Measurements from ENCODE around the gene IL1RAPL1.

Gene IL1RAPL1

GRCh38 chrX:29535212-29536162, 948.2 kb downstream of the IL1RAPL1 start:
- DNase-seq (ENCODE audit: low read depth): no peak

DNA sequence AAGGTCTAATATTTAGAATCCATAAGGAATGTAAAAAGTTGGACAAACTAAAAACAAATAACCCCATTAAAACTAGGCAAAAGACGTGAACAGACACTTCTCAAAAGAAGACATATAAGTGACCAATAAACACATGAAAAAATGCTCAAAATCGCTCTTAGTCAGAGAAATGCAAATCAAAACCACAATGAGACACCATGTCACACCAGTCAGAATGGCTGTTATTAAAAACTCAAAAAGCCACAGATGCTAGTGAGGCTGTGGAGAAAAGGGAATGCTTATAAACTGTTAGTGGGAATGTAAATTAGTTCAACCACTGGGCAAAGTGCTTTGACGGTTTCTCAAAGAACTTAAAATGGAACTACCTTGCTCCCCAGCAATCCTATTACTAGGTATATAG, 953.8 kb downstream of the IL1RAPL1 start:
- no peak for DNase-seq (ENCODE audit: low read depth)

GRCh38 chrX:29542152-29542551, 954.9 kb downstream of the IL1RAPL1 start:
- DNase-seq (ENCODE audit: low read depth): no peak

- DNase-seq (ENCODE audit: low read depth): no peak
These were observed 958.6 kb downstream of the IL1RAPL1 start for GRCh38 chrX:29545878-29546277.

DNA sequence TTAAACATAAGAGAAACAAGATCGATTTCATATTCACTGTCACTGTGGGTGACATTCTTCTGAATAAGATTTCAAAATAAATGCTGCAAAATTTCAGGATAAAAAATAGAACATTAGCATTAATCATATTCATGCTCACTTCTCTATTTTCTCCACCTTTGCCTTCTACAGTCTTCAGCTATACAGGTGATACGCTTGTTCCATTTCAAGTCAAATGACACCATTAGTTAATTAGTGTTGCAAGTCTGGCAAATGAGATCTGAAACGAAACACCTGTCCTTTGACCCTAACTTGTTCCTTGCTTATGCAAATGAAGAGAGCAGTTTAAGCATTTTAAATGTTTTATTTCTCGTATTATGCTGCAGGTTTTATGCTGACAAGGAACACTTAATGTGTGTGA, 960.6 kb downstream of the IL1RAPL1 start:
- DNase-seq (ENCODE audit: low read depth): no peak

DNA sequence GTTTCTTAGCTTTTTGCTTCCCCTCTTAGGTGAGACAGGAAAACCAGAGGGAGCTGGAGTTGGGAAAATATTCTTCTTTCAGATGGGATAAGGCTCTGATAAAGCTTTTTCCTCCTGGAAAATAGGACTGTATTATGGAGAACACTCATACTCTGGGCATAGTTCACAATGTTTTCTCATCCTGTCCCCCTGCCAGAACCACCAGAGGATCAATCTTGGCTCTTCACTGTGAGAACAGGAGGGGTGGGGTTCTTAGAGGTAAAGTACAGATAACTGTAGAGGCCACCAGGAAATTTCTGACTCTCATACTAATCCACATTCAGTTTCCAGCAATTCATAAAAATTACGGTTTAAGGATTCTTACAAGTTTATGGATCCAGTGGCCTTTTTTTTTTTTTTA, 966.3 kb downstream of the IL1RAPL1 start:
- no peak for DNase-seq (ENCODE audit: low read depth)

- no peak for DNase-seq (ENCODE audit: low read depth)
These were observed 968.3 kb downstream of the IL1RAPL1 start for GRCh38 chrX:29555465-29556091.

GRCh38 chrX:29560065-29560464, 972.8 kb downstream of the IL1RAPL1 start:
- DNase-seq (ENCODE audit: low read depth): no peak

DNA sequence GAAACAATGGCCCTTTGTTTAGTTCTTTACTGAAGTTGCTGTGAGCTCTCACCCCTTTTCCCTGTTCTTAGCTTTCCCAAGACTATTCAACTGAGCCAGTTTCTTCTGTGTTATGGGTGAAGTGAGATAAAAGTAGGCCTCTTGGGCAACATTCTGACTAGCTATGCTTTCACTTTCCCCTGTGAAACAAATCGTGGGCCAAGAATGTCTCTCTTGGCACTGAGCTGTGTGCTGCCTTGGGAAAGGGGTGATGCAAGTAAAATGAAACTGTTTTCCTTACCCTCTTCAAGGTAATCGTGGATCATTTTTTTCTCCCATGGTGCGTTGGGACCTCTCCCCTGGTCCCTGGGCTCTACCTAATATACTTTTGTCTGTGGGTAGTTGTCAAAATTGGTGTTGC, 974.2 kb downstream of the IL1RAPL1 start:
- DNase-seq (ENCODE audit: low read depth): no peak

DNA sequence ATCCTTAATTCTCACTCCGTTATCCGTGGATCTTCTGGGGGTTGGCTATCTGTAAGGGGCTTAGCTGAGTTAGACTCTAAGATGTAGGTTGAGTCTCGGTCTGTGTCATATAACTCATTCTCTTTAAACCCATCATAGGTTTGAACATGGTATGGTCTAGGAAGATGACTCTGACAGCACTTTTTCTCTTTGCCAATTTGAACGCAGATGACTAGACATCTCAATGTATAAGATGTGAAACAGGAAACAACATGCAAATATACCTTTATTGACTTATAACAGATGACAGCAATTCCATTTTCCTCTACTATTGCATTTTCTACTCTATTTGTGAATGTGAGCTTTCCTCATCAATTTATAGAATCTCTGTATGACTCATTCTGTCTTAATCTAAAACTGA, 993.3 kb downstream of the IL1RAPL1 start:
- DNase-seq (ENCODE audit: low read depth): no peak

DNA sequence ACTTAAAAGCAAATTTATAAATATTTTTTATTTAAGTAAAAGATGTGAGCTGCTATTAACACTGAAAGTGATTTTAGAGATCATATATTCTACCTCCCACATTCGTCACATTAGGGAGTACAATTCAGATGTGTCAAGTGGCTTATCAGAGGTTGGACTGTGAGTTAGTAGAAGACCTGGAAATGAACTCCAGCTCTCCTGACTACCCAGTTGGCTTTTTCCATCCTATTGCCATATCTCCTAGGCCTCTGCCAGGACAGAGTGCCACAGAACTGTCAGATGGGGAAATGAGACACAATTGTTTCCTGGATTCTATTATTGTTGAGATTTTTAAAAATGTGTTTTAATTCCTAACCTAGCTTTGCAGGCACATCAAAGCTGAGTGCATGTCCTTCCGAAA, 994.0 kb downstream of the IL1RAPL1 start:
- no peak for DNase-seq (ENCODE audit: low read depth)

DNA sequence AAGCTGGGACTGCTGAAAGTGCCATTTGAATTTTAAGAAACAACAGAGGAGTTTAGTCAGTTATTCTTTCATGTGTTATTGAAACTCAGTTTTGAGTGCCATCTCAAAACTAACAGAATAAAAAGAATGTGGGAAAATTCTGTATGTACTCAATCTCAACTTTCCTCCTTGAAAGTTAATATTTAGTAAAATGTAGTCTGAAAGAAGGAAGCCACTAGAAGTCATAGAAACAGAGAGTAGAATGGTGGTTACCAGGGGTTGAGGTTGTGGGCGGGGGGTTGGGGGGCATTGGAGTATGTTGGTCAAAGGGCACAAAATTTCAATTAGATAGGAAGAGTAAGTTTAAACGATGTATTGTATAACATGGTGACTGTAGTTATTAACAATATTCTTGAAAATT, 999.9 kb downstream of the IL1RAPL1 start:
- no peak for DNase-seq (ENCODE audit: low read depth)

DNA sequence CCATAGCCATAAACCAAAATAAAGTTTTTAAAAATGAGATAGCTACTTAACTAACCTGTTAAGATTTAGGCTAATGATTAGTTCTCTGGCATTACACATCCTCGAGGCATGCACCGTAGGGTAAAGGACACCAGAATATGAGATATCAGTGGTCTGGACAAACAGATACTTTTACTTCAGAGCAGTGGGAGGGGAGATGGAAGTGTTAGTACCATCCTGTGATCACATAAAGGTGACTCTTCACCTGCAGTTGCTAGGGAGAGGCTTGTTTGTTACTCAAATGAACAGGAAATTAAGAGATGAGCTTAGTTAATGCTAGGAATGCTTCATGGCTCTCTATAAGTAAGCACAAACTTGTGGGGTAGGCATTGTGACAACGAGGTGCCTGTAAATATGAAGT, 1003.7 kb downstream of the IL1RAPL1 start:
- DNase-seq (ENCODE audit: low read depth): no peak

DNA sequence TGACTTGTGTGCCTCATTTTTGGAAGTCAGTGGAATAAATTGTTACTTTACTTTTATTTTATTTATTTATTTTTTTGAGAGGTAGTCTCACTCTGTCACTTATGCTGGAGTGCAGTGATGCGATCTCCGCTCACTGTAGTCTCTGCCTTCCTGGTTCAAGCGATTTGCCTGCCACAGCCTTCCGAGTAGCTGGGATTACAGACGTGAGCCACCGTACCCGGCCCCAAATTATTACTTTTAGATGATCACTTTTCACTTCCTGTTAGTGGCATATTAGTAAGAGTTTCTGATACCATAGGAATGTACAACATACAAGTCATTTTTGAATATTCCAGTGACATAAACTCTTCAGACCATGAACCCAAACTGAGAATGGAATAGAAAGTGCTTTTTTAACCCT, 1017.1 kb downstream of the IL1RAPL1 start:
- no peak for DNase-seq (ENCODE audit: low read depth)

GRCh38 chrX:29617276-29617675, 1030.0 kb downstream of the IL1RAPL1 start:
- DNase-seq (ENCODE audit: low read depth): no peak

DNA sequence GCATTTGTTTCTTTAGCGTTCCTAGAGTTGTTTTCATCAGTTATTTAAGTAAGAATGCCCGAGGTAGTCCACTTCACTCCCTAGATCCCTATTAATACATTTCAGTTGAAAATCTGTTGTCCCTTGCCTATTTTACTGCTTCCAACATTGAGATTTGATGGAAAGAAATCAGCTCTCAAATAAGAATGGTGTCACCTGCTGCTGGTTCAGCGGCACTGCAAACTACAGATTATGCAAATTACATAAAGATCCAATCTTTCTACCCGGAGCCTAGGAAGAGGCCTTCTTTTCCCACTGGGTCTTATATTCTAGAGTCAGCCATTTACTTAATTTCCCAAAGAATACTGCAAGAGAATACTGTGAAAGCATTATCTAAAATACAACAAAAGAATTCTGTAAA, 1030.5 kb downstream of the IL1RAPL1 start:
- no peak for DNase-seq (ENCODE audit: low read depth)

- no peak for DNase-seq (ENCODE audit: low read depth)
These were observed 1040.6 kb downstream of the IL1RAPL1 start for GRCh38 chrX:29627833-29628232.

GRCh38 chrX:29634516-29634915, 1047.3 kb downstream of the IL1RAPL1 start:
- no peak for DNase-seq (ENCODE audit: low read depth)

- DNase-seq (ENCODE audit: low read depth): no peak
These were observed 1049.1 kb downstream of the IL1RAPL1 start for GRCh38 chrX:29636331-29636730.

DNA sequence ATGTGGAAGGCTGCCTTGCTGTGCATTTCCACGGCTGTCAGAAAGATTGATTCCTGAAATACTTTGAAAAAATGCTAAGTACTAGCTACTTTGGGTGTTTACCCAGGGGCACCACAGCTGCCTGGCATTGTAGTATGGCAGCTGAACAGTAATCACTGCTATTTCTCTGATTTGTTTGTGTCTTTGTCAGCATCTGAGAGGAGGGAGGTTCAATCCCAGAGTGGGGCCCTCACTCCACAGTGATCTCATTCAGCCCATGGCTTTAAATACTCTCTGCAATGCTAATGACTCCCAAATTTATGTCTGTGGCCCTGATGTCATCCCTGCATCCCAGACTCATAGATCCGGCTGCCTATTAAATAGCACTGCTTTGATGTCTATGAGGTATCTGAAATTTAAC, 1052.9 kb downstream of the IL1RAPL1 start:
- no peak for DNase-seq (ENCODE audit: low read depth)

GRCh38 chrX:29641461-29641860, 1054.2 kb downstream of the IL1RAPL1 start:
- no peak for DNase-seq (ENCODE audit: low read depth)

GRCh38 chrX:29643181-29643580, 1055.9 kb downstream of the IL1RAPL1 start:
- no peak for DNase-seq (ENCODE audit: low read depth)

GRCh38 chrX:29648161-29648560, 1060.9 kb downstream of the IL1RAPL1 start:
- DNase-seq (ENCODE audit: low read depth): no peak

- no peak for DNase-seq (ENCODE audit: low read depth)
These were observed 1065.2 kb downstream of the IL1RAPL1 start for GRCh38 chrX:29652484-29652883.
